ENCODE measurements around the gene SUPV3L1. TPM values are rescaled to one million over a fixed set of nuclear protein-coding genes. Genes with fewer than 3 reads are reported as not detected.

The SUPV3L1 gene
- total and polyA plus RNA-seq, 2 of the 8 experiments (the other 6 are each of a cell fraction or from before 2014, with no cell fraction given), result 34.6 to 45.6 TPM

GRCh38 chr10:69146759-69147158 lies 33.3 kb upstream of the SUPV3L1 start (continued):
- TF ChIP-seq SRF (IDR thresholded peaks at IDR 0.05; ENCODE audit: low read depth, low read length) (no peak), RXRA (IDR thresholded peaks at IDR 0.05; ENCODE audit: insufficient read depth, low read depth, low read length) (no peak), SIX5 (IDR thresholded peaks at IDR 0.05; ENCODE audit: low read depth, low read length) (no peak), SUZ12 (IDR thresholded peaks at IDR 0.05; ENCODE audit: low read length) (no peak)

All from H1 (cell line).